C4-2B (cell line): ENCODE measurements around the gene SLC51A.

Source experiments
- H3K27ac ChIP-seq: fragments of 450-650 bp; 2 replicates; pipeline ENCODE4 v1.5.1; 2017
- CTCF ChIP-seq: fragments of 450-650 bp; conservative IDR thresholded peaks from 2 replicates; pipeline ENCODE4 v1.5.1; 2017; ENCODE audit warnings: mild to moderate bottlenecking
- ZFX ChIP-seq: fragments of 450-650 bp; IDR thresholded peaks from 2 replicates; pipeline ENCODE4 v1.6.1; 2017

The SLC51A gene

GRCh38 chr3:196186651-196187573 is 29.4 kb upstream of the SLC51A start:
- no peak for TF ChIP-seq CTCF
- TF ChIP-seq ZFX: no peak
- H3K27ac ChIP-seq: no peak overlapping the region

GRCh38 chr3:196189566-196190347 is 26.6 kb upstream of the SLC51A start:
- no peak overlapping the region for H3K27ac ChIP-seq
- no peak for TF ChIP-seq CTCF
- TF ChIP-seq ZFX: no peak

- peak overlapping the region; percentile 39 for H3K27ac ChIP-seq
These were observed 24.3 kb upstream of the SLC51A start for GRCh38 chr3:196192036-196192523.

GRCh38 chr3:196192524-196193051 is 23.7 kb upstream of the SLC51A start:
- H3K27ac ChIP-seq: peak overlapping the region; percentile 39
- TF ChIP-seq CTCF: no peak
- TF ChIP-seq ZFX: peak; percentile 61; the same call in 1 of the 2 replicates

More at GRCh38 chr3:196192036-196192523, 24.3 kb upstream of the SLC51A start:
- TF ChIP-seq ZFX (no peak), CTCF (no peak)

GRCh38 chr3:196193133-196193735 is 23.1 kb upstream of the SLC51A start:
- TF ChIP-seq ZFX (no peak), CTCF (no peak)
- peak overlapping the region; percentile 39 for H3K27ac ChIP-seq

GRCh38 chr3:196193736-196194541 is 22.4 kb upstream of the SLC51A start:
- no peak overlapping the region for H3K27ac ChIP-seq
- TF ChIP-seq ZFX (no peak), CTCF (no peak)
